Occipital lobe (tissue), 2 donors: ENCODE results near the gene JARID2. TPM values are rescaled to one million over a fixed set of nuclear protein-coding genes. Genes with fewer than 3 reads are reported as not detected.
A peak's percentile ranks its signal among the peaks of the same experiment; 100 is the strongest.

Source experiments
- DNase-seq: peaks from one replicate; lab custom pipeline; 2025; lab: John Stamatoyannopoulos, UW
- total RNA-seq: library from RNA; depleted of rRNA; stranded (reverse); fragments of >200 nt; gene quantifications from one replicate; pipeline ENCODE4 v1.2.3, GENCODE V29; 2014

Gene JARID2
- total RNA-seq, 1 donor from 2014 or later: 18.6 TPM

DNA sequence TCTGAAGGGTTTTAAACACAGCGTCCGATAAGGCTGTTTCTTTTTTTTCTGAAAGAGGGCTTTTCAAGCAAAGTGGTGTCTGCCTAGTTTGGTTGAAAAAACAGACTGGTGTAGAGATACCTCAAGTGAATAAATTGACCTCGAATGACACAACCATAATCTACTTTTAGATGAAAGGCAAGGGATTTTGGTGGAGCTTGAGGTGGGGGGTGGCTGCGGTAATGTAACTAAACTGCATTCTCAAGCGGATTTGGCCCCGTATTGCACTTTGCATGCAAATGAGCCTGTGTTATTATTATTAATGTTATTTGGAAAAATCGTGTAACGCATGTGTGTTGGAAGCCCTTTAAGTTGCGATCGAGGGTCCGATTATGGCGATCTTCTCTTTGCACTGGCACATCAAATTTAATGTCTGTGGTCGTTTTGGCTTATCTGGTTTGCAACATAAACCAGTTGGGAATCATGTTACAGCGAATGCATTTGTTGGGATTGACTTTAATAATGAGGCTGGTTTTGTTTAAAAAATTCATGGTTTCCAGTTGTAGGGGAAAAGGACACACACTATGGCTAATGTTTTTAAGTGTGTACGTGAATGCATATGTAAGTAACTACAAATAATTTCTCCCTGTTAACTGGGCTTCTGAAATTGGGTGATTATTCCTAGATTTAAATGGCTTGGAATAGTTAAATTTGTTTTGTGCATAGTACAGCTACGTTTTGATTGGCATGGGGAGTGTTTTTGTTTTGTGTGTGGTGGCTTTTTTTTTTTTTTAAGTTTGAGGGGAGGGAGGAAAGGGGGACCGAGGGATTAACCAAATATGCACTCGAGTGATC lies 1.0 kb downstream of the JARID2 start:
- no peak for DNase-seq

GRCh38 chr6:15247500-15248450 lies 1.9 kb downstream of the JARID2 start:
- peak; percentile 35 for DNase-seq

- DNase-seq: peak; percentile 90
These were observed 2.8 kb downstream of the JARID2 start for GRCh38 chr6:15248451-15249370.

GRCh38 chr6:15249371-15250019 lies 3.6 kb downstream of the JARID2 start:
- no peak for DNase-seq

GRCh38 chr6:15250187-15251168 lies 4.6 kb downstream of the JARID2 start:
- DNase-seq: no peak

DNA sequence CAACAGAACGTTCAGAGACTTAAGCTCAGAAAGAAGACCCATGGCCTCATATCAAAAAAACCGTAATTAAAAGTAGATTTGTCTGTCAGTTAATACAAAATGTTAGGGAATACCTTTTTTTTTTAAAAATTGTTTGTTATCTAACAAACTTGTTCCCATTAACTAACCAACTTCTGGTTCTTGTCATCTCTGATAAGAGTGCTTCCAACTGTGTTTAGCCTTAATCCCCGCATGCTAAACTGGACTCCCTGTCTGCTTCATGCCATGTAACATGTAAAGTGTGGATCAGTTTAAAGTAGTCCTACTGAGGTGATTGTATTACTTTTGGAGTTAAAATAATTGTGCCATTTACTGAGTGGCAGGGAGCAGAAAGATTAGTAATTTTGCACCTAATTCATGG lies 6.3 kb downstream of the JARID2 start:
- DNase-seq: no peak

- no peak for DNase-seq
These were observed 7.5 kb downstream of the JARID2 start for GRCh38 chr6:15253203-15254022.

DNA sequence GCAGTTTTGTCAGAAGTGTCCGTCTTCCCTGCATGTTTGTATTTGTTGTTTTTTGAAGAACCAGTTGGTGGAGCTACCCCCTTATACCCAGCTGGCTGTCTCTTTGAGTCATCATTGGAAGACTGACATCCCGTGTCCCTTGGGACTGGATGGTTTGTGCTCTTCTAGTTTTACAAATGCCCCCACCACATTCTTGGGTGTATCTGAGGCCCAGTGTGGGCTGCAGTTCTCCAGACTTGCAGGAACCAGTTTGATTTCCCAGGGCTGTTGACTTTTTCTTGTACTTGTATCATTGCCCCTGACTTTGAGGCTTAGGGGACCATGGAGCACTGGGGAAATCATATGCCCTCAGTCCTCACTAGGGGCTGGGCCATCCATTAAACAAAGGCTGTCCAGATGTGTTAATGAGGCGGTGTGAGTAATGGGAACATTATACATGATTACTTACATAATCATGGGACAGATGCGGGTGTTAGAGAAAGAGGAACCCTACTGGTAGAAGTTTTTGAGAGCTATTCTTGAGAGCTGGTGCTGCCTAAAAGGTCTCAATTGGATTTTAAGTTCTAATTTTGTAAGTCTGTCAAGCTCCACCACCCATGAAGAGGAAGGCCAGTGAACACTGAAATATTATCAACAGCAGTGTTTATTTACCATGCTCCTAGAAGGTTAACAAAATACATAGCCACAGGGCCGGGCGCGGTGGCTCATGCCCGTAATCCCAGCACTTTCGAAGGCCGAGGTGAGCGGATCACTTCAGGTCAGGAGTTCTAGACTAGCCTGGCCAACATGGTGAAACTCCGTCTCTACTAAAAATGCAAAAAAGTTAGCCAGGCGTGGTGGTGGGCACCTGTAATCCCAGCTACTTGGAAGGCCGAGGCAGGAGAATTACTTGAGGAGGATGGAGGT lies 8.5 kb downstream of the JARID2 start:
- no peak for DNase-seq

GRCh38 chr6:15255481-15255880 lies 9.6 kb downstream of the JARID2 start:
- DNase-seq: no peak

- DNase-seq: no peak
These were observed 10.1 kb downstream of the JARID2 start for GRCh38 chr6:15255909-15256395.

- DNase-seq: no peak
These were observed 10.8 kb downstream of the JARID2 start for GRCh38 chr6:15256538-15257271.

- no peak for DNase-seq
These were observed 11.7 kb downstream of the JARID2 start for GRCh38 chr6:15257357-15258132.

- no peak for DNase-seq
These were observed 13.9 kb downstream of the JARID2 start for GRCh38 chr6:15259766-15260098.

DNA sequence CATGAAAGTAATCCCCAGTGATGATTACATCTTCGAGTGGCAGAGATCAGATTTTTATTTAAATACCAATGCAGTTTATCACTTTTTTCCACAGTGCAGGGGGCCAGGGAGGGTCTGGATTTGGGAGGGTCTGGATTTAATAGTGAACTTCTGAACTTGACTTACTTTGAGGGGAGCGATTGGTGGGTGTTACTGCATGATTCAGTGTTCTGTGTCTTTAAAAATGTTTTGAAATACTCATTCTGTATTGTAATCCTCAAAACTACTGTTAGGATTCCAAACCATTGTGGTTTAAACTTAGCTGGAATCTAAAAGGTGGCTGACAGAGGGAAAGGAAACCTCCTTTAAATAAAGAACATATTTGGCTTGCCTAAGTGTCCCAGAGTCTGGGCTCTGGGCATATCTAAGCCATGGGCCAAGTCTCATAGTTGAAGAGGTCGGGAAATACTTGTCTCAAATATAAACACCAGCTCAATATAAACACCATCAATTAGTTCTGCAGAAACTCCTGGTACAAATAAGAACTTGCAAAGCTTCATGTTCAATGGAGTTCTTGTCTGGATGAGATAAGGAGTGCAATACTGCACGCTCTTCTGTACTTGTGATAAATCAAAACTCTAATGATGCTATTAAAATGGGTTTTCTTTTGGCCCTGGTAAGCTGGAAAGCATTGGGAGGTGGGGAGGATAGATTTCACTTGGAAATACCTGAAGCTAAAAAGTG lies 14.4 kb downstream of the JARID2 start:
- no peak for DNase-seq

- no peak for DNase-seq
These were observed 18.0 kb downstream of the JARID2 start for GRCh38 chr6:15263780-15264374.
